OCI-LY3 (cell line): Measurements from ENCODE around the gene SMIM36.
A peak's percentile ranks its signal among the peaks of the same experiment; 100 is the strongest.

Source experiments
- H2AFZ ChIP-seq: fragments of 200-600, 300-600 bp; shearing (Covaris generic); 2 replicates; pipeline ENCODE4 v1.6.0; 2014; ENCODE audit warnings: antibody characterized with exemption, low read depth, low read length
- H3K27ac ChIP-seq: fragments of 200-600, 300-600 bp; sonication (generic); 2 replicates; pipeline ENCODE4 v1.5.1; 2014; ENCODE audit warnings: mild to moderate bottlenecking, low read length, moderate library complexity, mixed read lengths
- H3K27me3 ChIP-seq: fragments of 200-600, 300-600 bp; sonication (generic); 2 replicates; pipeline ENCODE4 v1.6.1; 2014; ENCODE audit warnings: low read depth, low read length, mixed read lengths
- H3K36me3 ChIP-seq: fragments of 200-600, 300-600 bp; sonication (generic); replicated peaks from 2 replicates; pipeline ENCODE3; 2014; ENCODE audit warnings: low read depth, low read length, mixed read lengths
- H3K4me1 ChIP-seq: fragments of 300-600, 200-600 bp; sonication (generic); 2 replicates; pipeline ENCODE4 v1.6.1; 2014; ENCODE audit warnings: low read length, mixed read lengths
- H3K4me2 ChIP-seq: fragments of 200-600, 300-600 bp; sonication (generic); 2 replicates; pipeline ENCODE4 v1.6.1; 2014; ENCODE audit warnings: low read length, mixed read lengths
- H3K4me3 ChIP-seq: fragments of 300-600, 200-600 bp; sonication (generic); 2 replicates; pipeline ENCODE4 v1.5.1; 2014; ENCODE audit warnings: antibody characterized with exemption, mild to moderate bottlenecking, low read length, moderate library complexity
- H3K79me2 ChIP-seq: fragments of 300-600, 200-600 bp; shearing (Covaris generic); 2 replicates; pipeline ENCODE4 v1.6.1; 2014; ENCODE audit warnings: mild to moderate bottlenecking, low read length, mixed read lengths
- H3K9ac ChIP-seq: fragments of 300-600, 200-600 bp; shearing (Covaris generic); 2 replicates; pipeline ENCODE4 v1.6.0; 2014; ENCODE audit warnings: mild to moderate bottlenecking, low read length, moderate library complexity
- H3K9me3 ChIP-seq: fragments of 200-600, 300-600 bp; shearing (Covaris generic); 2 replicates; pipeline ENCODE4 v1.6.1; 2014; ENCODE audit warnings: low read length, mixed read lengths; ENCODE audit not compliant: insufficient read depth
- H4K20me1 ChIP-seq: fragments of 200-600, 300-600 bp; sonication (generic); 2 replicates; pipeline ENCODE4 v1.6.1; 2016; ENCODE audit warnings: low read length, mixed read lengths; ENCODE audit not compliant: insufficient read depth
- CTCF ChIP-seq: fragments of 200-600, 300-600 bp; sonication (generic); IDR thresholded peaks from 2 replicates; pipeline ENCODE4 v1.5.1; 2014; ENCODE audit warnings: antibody characterized with exemption, low read length, low read depth
- EZH2phosphoT487 ChIP-seq: fragments of 200-600 bp; shearing (Covaris generic); IDR thresholded peaks from 2 replicates; pipeline ENCODE4 v1.6.1; 2018; ENCODE audit warnings: antibody characterized with exemption, mixed run types, low read depth

SMIM36 gene

DNA sequence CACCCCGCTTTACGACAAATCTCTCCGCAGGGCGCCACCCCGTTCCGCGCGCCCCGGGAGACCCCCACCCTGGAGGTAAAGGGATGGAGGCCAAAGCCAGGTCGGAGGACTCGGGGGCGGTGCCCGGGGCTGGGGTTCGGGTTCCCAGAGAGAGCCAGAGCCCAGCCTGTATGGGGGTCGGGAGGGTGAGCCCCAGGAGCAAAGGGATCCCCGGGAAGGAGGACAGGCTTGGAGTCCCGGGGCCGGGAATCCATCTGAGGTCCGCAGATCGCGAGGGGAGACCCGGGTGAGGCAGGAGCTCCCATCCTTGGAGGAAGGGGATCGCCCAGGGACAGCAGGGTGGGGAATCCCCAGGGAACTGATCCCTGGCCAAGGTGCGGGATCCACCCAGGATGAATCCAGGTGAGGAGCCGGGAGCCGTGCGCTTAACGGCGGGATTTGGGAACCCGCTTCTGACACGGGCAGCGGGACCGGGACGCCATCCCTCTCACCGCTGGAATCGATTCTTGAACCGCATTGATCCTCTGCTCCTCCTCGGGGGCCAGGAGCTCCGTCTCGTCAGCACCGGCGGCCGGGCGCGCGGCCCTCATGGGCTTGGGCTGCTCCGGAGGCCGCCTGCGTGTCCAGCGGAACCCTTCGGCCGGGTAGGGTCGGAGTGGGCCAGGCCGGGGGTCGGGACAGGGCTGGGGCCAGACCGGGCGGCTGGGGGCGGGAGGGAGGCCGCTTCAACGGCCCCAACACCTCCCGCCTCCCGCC is 89.9 kb downstream of the SMIM36 start, which contains the start of gene MMD:
MMD (minus strand) TSS at position 657 of the 756 bp plus-strand sequence; CDS start at position 517, 140 bp downstream.
- H3K4me1 ChIP-seq = peaks cover 53% of the 10 kb centered on the region

DNA sequence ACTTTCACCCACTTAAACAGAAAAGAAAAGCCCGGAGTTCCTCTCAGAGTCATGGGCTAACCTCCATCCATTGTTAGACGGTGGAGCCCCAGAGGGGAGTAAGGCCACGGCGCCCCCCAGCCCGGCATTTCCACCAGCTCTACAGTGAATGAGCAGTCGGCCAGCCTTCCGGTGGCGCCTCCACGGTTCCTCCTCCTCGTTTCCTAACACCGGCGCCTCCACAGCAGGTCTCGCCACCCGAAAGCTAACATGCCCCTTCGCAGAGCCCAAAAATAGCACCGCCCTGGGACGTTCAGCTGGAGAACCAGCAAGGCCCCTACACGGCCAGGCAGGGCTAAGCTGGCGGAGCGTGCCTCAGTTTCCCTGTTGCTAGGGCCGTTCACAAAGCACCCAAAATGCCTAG is 90.5 kb downstream of the SMIM36 start:
- peak overlapping the region; percentile 97 for H3K9ac ChIP-seq
- peak overlapping the region; percentile 87 for H3K27ac ChIP-seq
- H3K9me3 ChIP-seq = no peaks in the 10 kb centered on the region
- peak overlapping the region; percentile 85 for H3K4me2 ChIP-seq
- peak overlapping the region; percentile 93 for H3K4me3 ChIP-seq
- peaks cover 38% of the 10 kb centered on the region for H4K20me1 ChIP-seq
- peaks cover 59% of the 10 kb centered on the region for H3K79me2 ChIP-seq
- H2AFZ ChIP-seq = no peak overlapping the region
- H3K27me3 ChIP-seq = 0 out of 2 replicates have a peak, but pooled peaks cover 6% of the 10 kb centered on the region
- peaks cover 52% of the 10 kb centered on the region for H3K4me1 ChIP-seq
- TF ChIP-seq CTCF (peak; percentile 16; the same call in 1 of the 2 replicates), EZH2phosphoT487 (no peak)
- peaks cover 29% of the 10 kb centered on the region for H3K36me3 ChIP-seq

More for the DNA sequence above, 89.9 kb downstream of the SMIM36 start, which contains the start of gene MMD:
- no peaks in the 10 kb centered on the region for H3K9me3 ChIP-seq
- peak within 1 kb of the TSS; percentile 93 for H3K4me3 ChIP-seq
- TF ChIP-seq EZH2phosphoT487 (no peak), CTCF (no peak)
- H3K27me3 ChIP-seq = 0 out of 2 replicates have a peak, but pooled peaks cover 6% of the 10 kb centered on the region
- H3K36me3 ChIP-seq = peaks cover 26% of the 10 kb centered on the region
- H4K20me1 ChIP-seq = peaks cover 32% of the 10 kb centered on the region
- peak within 1 kb of the TSS; percentile 87 for H3K27ac ChIP-seq
- peak within 1 kb of the TSS; percentile 85 for H3K4me2 ChIP-seq
- H3K79me2 ChIP-seq = peaks cover 53% of the 10 kb centered on the region
- no peak within 1 kb of the TSS for H2AFZ ChIP-seq
- H3K9ac ChIP-seq = peak within 1 kb of the TSS; percentile 97

DNA sequence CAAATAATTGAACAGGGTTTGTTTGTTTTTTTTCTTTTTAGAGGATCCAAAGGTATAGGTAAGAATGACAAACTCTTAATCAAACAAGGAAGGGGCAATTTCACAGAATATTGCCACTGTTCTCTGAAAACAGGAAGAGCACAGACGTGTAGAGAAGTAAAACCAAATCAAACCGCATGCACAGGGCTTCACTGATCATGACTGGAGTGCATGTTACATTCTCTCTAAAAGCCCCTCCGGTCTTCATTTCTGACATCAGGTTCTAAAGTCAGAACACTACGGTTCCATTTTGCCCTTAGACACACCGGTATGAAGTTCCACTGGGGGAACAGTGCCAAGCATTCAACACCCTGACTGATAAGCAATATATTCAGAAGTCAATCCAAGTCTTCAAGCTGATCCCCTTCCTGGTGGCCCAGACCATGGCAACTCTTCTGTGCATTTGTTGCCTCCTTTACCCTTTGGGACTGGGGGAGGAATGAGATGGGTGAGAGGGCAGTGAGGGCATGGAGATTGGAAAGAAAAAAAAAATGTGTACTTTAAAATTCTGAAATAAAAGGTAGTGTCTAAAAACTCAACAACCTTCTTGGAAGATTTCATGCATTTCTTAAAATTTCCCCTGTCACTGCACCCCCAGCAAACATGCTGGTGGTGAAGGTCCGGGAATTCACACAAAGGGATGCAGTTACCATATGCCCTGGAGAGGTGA is 91.0 kb downstream of the SMIM36 start:
- H3K4me2 ChIP-seq = peak overlapping the region; percentile 85
- no peaks in the 10 kb centered on the region for H3K9me3 ChIP-seq
- H2AFZ ChIP-seq = no peak overlapping the region
- peak overlapping the region; percentile 87 for H3K27ac ChIP-seq
- TF ChIP-seq EZH2phosphoT487 = no peak
- no peak for TF ChIP-seq CTCF
- H3K36me3 ChIP-seq = peaks cover 30% of the 10 kb centered on the region
- peaks cover 64% of the 10 kb centered on the region for H3K79me2 ChIP-seq
- H4K20me1 ChIP-seq = peaks cover 43% of the 10 kb centered on the region
- peak overlapping the region; percentile 93 for H3K4me3 ChIP-seq
- H3K27me3 ChIP-seq = 0 out of 2 replicates have a peak, but pooled peaks cover under 1% of the 10 kb centered on the region
- H3K4me1 ChIP-seq = peaks cover 47% of the 10 kb centered on the region
- H3K9ac ChIP-seq = peak overlapping the region; percentile 97
